HG02759 (cell line): ENCODE measurements around the gene PUS7L.

ENCODE experiments used
- ATAC-seq: cut with Tn5 transposase; IDR thresholded peaks from one replicate; pipeline ENCODE4 v1.9.1; 2021; ENCODE audit warnings: mild to moderate bottlenecking, moderate library complexity; ENCODE audit not compliant: unreplicated experiment

The PUS7L gene, protein sequence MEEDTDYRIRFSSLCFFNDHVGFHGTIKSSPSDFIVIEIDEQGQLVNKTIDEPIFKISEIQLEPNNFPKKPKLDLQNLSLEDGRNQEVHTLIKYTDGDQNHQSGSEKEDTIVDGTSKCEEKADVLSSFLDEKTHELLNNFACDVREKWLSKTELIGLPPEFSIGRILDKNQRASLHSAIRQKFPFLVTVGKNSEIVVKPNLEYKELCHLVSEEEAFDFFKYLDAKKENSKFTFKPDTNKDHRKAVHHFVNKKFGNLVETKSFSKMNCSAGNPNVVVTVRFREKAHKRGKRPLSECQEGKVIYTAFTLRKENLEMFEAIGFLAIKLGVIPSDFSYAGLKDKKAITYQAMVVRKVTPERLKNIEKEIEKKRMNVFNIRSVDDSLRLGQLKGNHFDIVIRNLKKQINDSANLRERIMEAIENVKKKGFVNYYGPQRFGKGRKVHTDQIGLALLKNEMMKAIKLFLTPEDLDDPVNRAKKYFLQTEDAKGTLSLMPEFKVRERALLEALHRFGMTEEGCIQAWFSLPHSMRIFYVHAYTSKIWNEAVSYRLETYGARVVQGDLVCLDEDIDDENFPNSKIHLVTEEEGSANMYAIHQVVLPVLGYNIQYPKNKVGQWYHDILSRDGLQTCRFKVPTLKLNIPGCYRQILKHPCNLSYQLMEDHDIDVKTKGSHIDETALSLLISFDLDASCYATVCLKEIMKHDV

GRCh38 chr12:43758728-43759563 lies at the start of gene PUS7L, which contains the start of gene IRAK4:
Gene PUS7L (minus strand): TSS chr12:43758790. CDS start chr12:43755245, 3,545 bp downstream.
Gene IRAK4 (plus strand): TSS chr12:43758951. CDS start chr12:43768112, 9,161 bp downstream.
- peak; percentile 97 for ATAC-seq

GRCh38 chr12:43807386-43807785 lies 48.8 kb upstream of the PUS7L start:
- ATAC-seq, result no peak

- no peak for ATAC-seq
These were observed 48.1 kb upstream of the PUS7L start for GRCh38 chr12:43806737-43807072.

GRCh38 chr12:43805860-43806736 lies 47.5 kb upstream of the PUS7L start, which contains the start of gene TWF1:
Gene TWF1 (minus strand): TSS chr12:43806317. CDS start chr12:43806245, 72 bp downstream.
- ATAC-seq, result peak; percentile 98

- no peak for ATAC-seq
These were observed 46.7 kb upstream of the PUS7L start for GRCh38 chr12:43805149-43805859.

DNA sequence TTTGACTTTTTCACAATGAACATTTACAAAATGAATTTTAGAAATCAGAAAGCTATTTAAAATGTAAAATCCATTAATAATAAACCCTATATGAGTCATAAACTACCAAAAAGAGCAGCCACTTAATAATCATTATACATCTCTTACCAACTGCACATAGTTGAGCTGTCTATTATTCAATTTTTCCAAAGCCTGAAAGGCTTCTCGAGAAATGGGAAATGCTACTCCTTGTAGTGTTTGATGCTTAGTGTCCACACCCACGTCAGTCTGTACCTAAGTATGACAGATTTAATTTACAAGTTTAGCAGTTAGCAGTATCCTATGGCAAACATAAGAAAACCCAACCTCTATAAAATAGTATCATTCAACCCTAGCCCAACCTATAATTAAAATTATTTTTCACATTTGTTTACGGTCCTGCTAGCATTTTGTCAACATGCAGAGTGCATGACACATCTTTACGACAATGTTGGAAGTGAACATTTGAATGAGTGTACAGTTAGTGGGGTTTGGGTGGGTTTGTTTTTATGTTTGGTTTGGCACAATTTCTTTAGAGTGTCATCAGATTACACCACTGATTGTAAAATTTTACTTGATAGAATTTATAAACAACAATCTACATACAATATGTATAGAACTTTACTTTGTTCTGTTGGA lies 39.1 kb upstream of the PUS7L start:
- ATAC-seq, result no peak

DNA sequence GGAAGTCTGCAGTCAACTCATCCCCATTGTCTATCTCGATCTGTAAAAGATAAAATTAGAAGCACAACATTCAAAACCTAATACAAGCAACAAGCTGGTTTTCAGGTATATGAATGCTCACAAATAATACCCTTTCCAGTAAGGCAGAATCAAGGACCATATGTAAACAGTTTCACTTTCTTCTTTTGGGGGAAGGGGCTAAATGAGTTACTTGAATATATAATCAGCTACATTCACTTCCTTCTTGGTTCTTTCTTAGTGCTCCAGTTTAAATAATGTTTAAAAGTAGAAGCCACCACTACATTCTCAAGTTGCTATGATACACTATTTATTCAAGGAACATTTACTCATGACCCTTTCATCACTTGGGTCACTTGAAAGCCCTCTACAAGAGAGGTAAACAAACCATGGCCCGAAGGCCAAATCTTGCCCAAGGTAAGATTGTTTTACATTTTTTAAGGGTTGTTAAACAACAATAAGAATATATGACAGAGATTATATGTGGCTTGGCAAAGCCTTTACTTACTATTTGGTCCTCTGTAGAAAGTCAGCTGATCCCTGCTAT lies 37.2 kb upstream of the PUS7L start:
- no peak for ATAC-seq

GRCh38 chr12:43789941-43790340 lies 31.4 kb upstream of the PUS7L start:
- ATAC-seq, result no peak

DNA sequence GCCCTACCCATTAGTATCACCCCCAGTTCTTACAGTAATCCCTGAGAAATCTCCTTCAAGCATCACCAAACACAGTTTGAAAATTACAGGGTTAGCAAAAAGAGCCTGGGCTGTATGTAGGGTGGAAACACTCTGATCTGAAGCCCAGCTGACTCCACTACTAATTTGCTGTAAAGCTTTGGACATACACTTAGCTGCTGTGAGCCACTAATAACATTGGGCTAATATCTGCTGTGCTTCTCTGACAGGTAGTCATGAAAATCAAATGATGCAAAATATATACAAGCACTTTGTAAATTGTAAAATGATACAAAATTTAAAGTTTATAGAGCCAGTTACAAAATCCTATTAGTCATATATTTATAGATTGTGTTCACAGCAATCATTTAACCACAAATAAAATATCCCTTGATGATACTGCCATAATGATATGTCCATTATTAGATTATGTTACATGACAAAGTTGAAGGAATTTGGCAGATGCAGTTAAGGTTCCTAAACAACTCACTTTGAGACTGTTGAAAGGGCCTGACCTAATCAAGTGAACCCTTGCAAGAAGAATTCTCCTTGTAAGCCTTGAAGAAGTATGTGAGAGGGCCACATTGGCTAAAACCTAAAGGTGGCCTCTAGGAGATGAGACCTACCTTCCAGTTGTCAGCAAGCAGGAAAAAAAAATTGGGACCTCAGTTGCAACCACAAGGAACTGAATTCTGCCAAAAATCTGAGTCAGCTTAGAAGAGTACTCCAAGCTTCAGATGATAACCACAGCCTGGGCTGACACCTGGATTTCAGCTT lies 28.5 kb upstream of the PUS7L start:
- ATAC-seq, result no peak

- ATAC-seq, result no peak
These were observed 17.9 kb upstream of the PUS7L start for GRCh38 chr12:43776498-43776897.

DNA sequence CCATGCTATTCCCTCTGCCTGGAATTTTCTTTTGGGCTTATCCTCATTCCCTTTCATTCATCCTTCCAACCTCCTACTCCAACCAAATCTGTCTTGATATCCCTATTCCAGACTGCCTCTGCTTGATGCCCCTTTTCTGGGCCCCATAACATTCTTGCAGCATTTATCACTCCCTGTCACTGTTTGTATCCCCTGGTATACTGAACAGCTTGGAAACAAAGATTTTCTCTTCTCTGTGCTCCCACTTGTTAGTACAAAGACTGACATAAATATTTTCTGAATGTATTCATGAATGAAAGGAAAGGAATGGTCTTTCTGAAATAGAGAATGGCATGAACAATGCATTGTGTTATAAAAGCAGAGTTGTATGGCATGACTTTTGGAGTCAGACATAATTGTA lies 7.7 kb upstream of the PUS7L start:
- ATAC-seq, result no peak

GRCh38 chr12:43764528-43764927 lies 5.9 kb upstream of the PUS7L start:
- ATAC-seq, result no peak

- ATAC-seq, result no peak
These were observed 5.2 kb upstream of the PUS7L start for GRCh38 chr12:43763769-43764168.

DNA sequence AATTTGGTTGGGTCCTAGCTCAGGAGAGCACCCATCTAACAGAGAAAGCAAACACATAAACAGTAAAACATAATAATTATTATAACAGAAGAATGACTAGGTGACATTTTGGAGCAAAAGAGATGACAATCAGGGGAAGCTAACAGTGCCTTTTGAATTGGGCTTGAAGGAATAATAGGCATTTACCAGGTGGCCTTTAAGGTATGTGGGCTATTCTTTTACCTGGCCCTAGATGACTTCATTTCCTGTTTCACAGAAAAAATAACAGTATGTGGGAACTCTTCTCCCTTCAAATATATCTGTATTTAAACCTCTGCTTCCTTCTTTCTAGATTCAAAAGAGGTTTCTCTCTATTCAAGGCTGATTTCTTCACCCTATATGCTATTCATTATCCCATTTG lies 4.0 kb upstream of the PUS7L start:
- ATAC-seq, result no peak

DNA sequence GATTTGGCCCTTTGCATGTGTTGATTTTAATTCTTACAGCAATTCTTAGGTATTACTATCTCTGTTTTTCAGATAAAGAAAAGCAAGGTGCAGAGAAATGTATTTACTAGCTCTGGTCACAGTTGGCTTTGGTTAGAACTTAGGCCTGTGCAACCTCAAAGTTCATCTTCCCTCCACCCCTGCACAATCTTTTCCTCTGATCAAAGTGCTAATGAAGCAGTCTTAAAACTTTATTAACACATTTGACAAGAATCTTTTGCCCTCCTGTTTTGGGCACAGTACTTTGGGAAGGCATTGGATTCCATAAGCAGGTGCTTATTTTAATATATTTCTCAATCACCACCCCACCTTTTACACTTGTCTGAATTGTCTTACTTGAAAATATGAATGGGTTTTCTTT lies 2.9 kb upstream of the PUS7L start:
- ATAC-seq, result no peak

GRCh38 chr12:43760396-43760795 lies 1.8 kb upstream of the PUS7L start:
- ATAC-seq, result no peak

GRCh38 chr12:43758247-43758727 lies 303 bp downstream of the PUS7L start:
- peak; percentile 7 for ATAC-seq

DNA sequence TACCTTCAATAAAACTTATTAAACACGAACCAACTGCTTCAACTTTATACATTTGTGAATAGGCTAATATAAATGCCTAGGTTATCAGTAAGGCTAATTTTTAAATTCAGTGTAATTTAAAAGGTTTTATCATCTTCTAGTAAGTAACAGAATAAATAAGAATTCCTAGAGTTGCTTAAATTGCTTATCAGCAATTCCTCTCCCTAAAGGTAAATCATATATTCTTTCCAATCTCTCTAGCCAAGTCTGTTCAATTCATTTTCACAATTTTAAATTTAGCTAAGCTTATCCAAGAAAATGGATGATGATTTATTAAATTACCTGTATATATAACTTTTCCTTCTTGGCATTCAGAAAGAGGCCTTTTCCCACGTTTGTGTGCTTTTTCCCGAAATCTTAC lies 4.6 kb downstream of the PUS7L start:
- ATAC-seq, result no peak
